Stimulated activated naive CD8-positive, alpha-beta T cell treated with anti-CD3 and anti-CD28 coated beads, Interleukin-15, Interleukin-2, amounts not matched to agents 100 ng/mL and 50 ng/mL, for 24 hours (primary cell): Measurements from ENCODE around the gene ABHD17C.
"Not testable (repeated sequence)": the region's sequence is repeated elsewhere in the genome, so short reads cannot be mapped to it uniquely, and the experiment has no call there.

ENCODE experiments used
- H3K27ac Mint-ChIP-seq: one replicate; pipeline ENCODE4 v1.8.0; 2021; ENCODE audit warnings: mild to moderate bottlenecking, mixed read lengths
- H3K27me3 Mint-ChIP-seq: one replicate; pipeline ENCODE4 v1.8.0; 2021; ENCODE audit warnings: mixed read lengths
- H3K36me3 Mint-ChIP-seq: one replicate; pipeline ENCODE4 v1.8.0; 2021; ENCODE audit warnings: low read depth, mixed read lengths
- H3K4me1 Mint-ChIP-seq: one replicate; pipeline ENCODE4 v1.8.0; 2021; ENCODE audit warnings: low read depth, mixed read lengths
- H3K4me3 Mint-ChIP-seq: one replicate; pipeline ENCODE4 v1.8.0; 2021; ENCODE audit warnings: mild to moderate bottlenecking, mixed read lengths
- H3K9me3 Mint-ChIP-seq: one replicate; pipeline ENCODE4 v1.8.0; 2021; ENCODE audit warnings: mixed read lengths

The ABHD17C gene

GRCh38 chr15:80695099-80695910 lies at the start of gene ABHD17C:
TSS of gene ABHD17C (plus strand) at chr15:80695310. CDS start at chr15:80695430, 120 bp downstream.
- Mint-ChIP-seq H3K27ac (peak within 1 kb of the TSS; percentile 85), H3K4me1 (peaks cover 27% of the 10 kb centered on the region), H3K36me3 (no peaks in the 10 kb centered on the region), H3K27me3 (peaks cover 31% of the 10 kb centered on the region), H3K4me3 (peak within 1 kb of the TSS; percentile 87), H3K9me3 (no peaks in the 10 kb centered on the region)

DNA sequence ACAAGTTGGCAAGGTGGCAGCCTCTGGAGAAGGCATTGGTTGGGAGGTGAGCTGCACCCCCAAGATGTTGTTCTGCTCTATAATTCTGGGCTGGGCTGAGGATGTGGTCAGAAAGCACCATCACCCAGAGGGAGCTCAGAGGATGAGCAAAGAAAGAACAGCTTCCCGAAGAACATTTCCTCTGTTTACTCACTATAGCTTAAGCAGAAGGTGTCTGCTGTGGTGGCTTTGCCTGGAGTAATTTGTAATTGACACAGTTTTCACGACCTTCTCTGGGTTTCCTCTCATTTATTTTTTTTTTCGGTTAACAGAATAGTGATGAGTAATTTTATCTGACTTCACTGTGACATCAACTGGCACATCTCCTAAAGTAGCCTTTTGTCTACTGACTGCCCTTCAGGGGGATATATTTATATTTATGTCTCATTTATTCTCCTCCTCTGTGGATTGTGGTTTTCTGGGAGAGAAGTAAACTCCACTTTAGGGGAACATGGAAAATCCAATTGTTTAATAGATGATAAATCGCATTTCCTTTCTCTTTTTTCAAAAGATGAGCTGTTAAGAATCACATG lies 49.5 kb upstream of the ABHD17C start:
- Mint-ChIP-seq H3K4me1 (no peaks in the 10 kb centered on the region), H3K27me3 (no peaks in the 10 kb centered on the region), H3K36me3 (no peaks in the 10 kb centered on the region), H3K27ac (no peak overlapping the region), H3K9me3 (peaks cover 6% of the 10 kb centered on the region), H3K4me3 (no peak overlapping the region)

GRCh38 chr15:80647424-80647823 lies 47.7 kb upstream of the ABHD17C start:
- H3K4me1 Mint-ChIP-seq, H3K27ac Mint-ChIP-seq, H3K36me3 Mint-ChIP-seq, H3K4me3 Mint-ChIP-seq, H3K9me3 Mint-ChIP-seq, H3K27me3 Mint-ChIP-seq: not testable (repeated sequence)

GRCh38 chr15:80654299-80654698 lies 40.8 kb upstream of the ABHD17C start:
- no peaks in the 10 kb centered on the region for H3K4me1 Mint-ChIP-seq
- H3K27ac Mint-ChIP-seq, result no peak overlapping the region
- peaks cover 13% of the 10 kb centered on the region for H3K27me3 Mint-ChIP-seq
- H3K4me3 Mint-ChIP-seq, result no peak overlapping the region
- H3K36me3 Mint-ChIP-seq, result no peaks in the 10 kb centered on the region
- H3K9me3 Mint-ChIP-seq, result peaks cover 16% of the 10 kb centered on the region

DNA sequence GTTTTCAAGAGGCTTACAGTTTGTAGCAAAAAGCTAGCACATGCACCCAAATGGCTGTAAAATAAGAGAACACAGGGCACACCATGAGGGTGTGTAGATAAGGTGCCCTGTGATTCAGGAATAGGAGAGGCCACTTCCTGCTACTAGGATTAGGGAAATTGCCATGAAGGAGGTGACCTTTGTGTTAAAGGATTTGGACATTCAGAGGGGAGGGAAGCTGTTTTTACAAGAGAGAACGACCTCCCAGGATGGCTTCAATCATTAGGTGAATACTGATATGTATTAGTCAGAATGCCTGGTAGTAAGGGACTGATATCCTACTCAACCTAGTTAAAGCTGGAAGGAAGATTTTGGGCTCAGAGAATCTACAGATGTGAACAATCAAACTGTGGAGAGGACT lies 35.7 kb upstream of the ABHD17C start:
- Mint-ChIP-seq H3K36me3 (no peaks in the 10 kb centered on the region), H3K4me1 (no peaks in the 10 kb centered on the region), H3K27me3 (peaks cover 20% of the 10 kb centered on the region), H3K9me3 (peaks cover 8% of the 10 kb centered on the region), H3K4me3 (no peak overlapping the region), H3K27ac (no peak overlapping the region)

DNA sequence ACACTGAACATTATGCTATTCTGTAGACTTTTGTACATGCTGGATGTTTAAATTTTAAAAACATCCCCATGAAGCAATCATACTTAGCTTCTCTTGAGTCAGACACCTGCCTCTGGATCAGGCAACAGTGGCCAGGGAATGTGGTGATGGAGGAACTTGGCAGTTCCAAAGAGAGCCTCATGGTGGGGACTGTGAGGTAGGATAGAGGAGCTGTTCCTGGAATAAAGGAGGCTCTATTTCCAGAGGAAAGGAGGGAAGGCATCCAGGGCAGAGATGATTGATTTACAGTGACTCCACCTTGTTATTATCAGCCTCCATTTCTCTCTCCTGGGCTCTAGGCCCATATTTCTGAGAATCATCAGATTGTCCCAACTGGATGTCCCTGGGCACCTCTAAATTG lies 35.0 kb upstream of the ABHD17C start:
- Mint-ChIP-seq H3K27ac (no peak overlapping the region), H3K27me3 (peaks cover 17% of the 10 kb centered on the region), H3K9me3 (peaks cover 8% of the 10 kb centered on the region), H3K4me3 (no peak overlapping the region), H3K4me1 (no peaks in the 10 kb centered on the region), H3K36me3 (no peaks in the 10 kb centered on the region)

- H3K9me3 Mint-ChIP-seq, result peaks cover under 1% of the 10 kb centered on the region
- H3K27me3 Mint-ChIP-seq, result peaks cover 20% of the 10 kb centered on the region
- no peaks in the 10 kb centered on the region for H3K4me1 Mint-ChIP-seq
- H3K27ac Mint-ChIP-seq, result no peak overlapping the region
- H3K4me3 Mint-ChIP-seq, result no peak overlapping the region
- no peaks in the 10 kb centered on the region for H3K36me3 Mint-ChIP-seq
Observed at GRCh38 chr15:80662129-80662528, 33.0 kb upstream of the ABHD17C start.

DNA sequence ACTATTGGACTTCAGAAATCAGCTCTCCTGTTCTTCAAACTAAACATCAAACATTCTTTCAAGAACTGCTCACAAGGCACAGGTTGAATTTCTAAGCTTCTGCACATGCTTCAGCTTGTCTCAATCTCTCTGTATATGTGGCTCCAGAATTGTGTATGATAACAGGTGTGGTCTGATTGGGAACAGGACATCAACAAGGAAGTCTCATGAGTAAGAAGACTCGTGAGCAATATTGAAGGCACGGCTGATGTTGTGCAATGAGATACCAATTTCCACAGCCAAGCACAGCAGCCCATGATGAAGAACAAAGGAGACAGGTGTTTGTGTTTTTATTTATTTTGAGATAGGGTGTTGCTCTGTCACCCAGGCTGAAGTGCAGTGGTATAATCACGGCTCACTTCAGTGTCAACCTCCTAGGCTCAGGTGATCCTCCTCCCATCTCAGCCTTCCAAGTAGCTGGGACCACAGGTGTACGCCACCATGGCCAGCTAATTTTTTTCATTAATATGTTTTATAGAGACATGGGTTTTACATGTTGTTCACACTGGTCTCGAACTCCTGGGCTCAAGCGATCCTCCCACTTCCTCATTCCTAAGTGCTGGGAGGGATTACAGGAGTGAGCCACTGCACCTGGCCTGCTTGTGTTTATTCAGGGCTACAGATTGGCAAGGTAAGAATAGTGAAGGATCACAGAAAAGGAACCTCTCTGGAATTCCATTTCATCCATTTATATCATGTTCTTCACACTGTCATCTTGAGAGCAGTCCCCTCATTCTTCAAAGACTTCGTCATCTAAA lies 32.2 kb upstream of the ABHD17C start:
- Mint-ChIP-seq H3K4me1 (no peaks in the 10 kb centered on the region), H3K27ac (no peak overlapping the region), H3K27me3 (peaks cover 20% of the 10 kb centered on the region), H3K9me3 (no peaks in the 10 kb centered on the region), H3K36me3 (no peaks in the 10 kb centered on the region), H3K4me3 (no peak overlapping the region)

DNA sequence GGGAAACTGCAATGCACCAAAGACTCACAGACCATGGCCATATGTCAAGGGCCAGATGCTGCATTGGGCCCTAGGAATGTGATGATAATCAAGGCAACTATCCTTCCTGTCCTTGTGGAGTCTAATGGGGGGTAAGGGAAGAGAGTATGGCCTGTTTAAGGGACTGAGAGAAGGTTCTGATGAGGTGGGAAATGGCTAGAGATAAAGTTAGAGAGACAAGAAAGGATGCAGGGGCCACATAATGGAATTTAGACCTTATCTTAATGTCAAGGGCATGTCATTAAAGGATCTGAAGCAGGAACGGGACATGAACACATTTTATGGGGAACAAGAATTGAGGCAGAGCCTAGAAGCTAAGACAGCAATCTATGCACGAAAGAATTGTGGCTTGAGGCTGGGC lies 30.0 kb upstream of the ABHD17C start:
- Mint-ChIP-seq H3K36me3 (no peaks in the 10 kb centered on the region), H3K4me1 (no peaks in the 10 kb centered on the region), H3K27ac (no peak overlapping the region), H3K9me3 (no peaks in the 10 kb centered on the region), H3K4me3 (no peak overlapping the region), H3K27me3 (peaks cover 25% of the 10 kb centered on the region)

DNA sequence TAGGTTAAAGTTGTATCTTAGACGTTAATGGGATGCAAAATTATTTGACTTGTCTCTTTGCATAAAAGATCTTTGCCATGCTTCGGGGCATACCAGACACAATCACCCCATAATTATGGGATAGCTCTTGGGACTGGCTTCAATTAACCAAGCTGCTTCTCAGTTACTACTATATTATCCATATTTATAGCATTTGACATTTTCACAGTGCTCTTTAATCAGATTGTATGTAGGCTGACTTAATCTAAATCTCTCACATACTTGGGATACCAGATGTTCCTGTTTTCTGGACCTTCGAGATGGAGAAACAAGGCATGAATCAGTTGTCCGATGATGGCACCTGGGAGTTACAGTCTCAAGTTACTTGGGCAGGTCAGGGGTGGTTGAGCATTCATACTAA lies 27.2 kb upstream of the ABHD17C start:
- no peaks in the 10 kb centered on the region for H3K9me3 Mint-ChIP-seq
- no peaks in the 10 kb centered on the region for H3K36me3 Mint-ChIP-seq
- no peak overlapping the region for H3K4me3 Mint-ChIP-seq

DNA sequence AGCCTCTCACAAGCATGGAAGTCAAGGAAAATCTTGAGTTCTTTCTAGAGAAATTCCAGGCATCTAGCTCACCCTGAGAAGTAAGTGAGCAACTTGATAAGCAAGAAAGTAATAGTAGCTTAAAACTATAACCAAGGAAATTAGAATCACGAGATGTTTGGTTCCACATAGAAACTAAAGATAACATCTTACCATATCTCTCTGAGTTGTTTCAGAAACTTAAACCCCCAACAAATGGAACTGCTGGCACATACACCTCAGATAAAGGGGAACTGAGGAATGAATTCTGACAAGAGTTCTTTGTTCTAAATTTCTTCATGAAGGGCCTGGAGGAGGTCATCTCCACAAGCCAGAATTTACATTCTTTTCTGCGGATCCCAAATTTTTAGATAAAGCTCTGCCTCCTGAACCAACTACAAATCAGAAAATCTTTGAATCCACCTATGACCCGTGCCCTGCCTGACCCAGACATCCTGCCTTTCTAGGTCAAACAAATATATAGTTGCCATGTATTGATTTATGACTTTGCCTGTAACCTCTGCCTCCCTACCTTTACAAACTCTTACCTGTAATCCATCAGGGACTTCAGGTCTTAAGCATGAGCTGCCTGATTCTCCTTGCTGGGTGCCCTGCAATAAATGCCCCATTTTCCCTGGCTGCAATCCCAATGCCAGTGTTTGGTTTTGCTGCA lies 26.4 kb upstream of the ABHD17C start:
- no peak overlapping the region for H3K27ac Mint-ChIP-seq

More for the DNA sequence above, 27.2 kb upstream of the ABHD17C start:
- Mint-ChIP-seq H3K27me3 (peaks cover 25% of the 10 kb centered on the region), H3K27ac (no peak overlapping the region), H3K4me1 (no peaks in the 10 kb centered on the region)

GRCh38 chr15:80669663-80670273 lies 25.3 kb upstream of the ABHD17C start:
- H3K36me3 Mint-ChIP-seq, result no peaks in the 10 kb centered on the region
- H3K9me3 Mint-ChIP-seq, result no peaks in the 10 kb centered on the region
- no peak overlapping the region for H3K4me3 Mint-ChIP-seq
- H3K27ac Mint-ChIP-seq, result no peak overlapping the region
- peaks cover 3% of the 10 kb centered on the region for H3K4me1 Mint-ChIP-seq
- peaks cover 22% of the 10 kb centered on the region for H3K27me3 Mint-ChIP-seq

More for the DNA sequence above, 26.4 kb upstream of the ABHD17C start:
- Mint-ChIP-seq H3K9me3 (no peaks in the 10 kb centered on the region), H3K27me3 (peaks cover 21% of the 10 kb centered on the region), H3K36me3 (no peaks in the 10 kb centered on the region), H3K4me3 (no peak overlapping the region), H3K4me1 (no peaks in the 10 kb centered on the region)

DNA sequence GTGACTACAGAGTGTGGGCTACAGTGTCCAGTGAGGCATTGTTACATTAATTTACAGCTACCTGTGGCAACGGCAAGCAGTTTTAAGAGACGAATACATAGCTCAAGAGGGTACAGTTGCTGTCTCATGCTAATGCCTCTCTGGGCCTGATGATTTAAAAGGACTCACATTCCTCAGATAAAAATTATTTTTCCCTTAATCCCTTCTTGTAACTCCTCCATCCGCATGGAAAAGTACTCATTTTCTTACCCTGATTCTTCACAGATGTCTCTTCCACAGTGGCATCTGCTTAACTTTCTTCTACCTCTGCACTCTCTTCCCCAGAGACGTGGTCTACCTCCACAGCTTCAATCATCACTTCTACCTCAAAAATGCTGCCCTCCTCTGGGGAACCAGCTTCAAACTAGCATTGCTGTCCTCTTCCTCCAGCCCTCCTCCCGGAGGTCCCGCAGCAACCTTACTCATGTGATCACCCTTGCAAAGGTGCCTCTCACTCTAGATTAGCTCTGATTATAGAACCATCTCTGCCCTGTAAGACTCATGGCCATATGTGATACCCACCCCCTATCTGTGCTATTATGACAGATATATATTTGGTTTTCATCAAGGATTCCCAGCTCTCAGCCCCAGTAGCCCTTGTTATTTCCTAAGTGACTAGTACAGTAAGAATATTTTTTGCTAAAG lies 21.4 kb upstream of the ABHD17C start:
- Mint-ChIP-seq H3K27ac (no peak overlapping the region), H3K4me1 (peaks cover 3% of the 10 kb centered on the region), H3K4me3 (no peak overlapping the region), H3K9me3 (no peaks in the 10 kb centered on the region), H3K36me3 (no peaks in the 10 kb centered on the region), H3K27me3 (peaks cover 35% of the 10 kb centered on the region)

DNA sequence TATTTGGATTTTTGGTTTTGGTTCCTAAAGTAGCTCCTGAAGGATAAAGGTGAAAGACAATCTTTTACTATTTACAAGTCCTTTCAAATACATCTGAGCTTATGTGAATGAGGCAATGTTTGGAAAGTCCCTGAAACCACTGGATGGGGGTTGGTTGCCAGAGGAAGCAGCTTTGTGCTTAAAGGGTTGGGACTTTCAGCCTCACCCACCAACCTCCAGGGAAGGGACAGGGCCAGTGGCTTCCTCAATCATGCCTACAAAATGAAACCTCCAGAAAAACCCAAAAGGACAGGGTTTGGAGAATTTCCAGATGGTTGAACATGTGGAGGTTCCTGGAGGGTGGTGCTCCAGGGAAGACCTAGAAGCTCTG lies 20.9 kb upstream of the ABHD17C start:
- Mint-ChIP-seq H3K4me3 (no peak overlapping the region), H3K27ac (no peak overlapping the region), H3K9me3 (no peaks in the 10 kb centered on the region), H3K27me3 (peaks cover 35% of the 10 kb centered on the region), H3K36me3 (no peaks in the 10 kb centered on the region), H3K4me1 (peaks cover 3% of the 10 kb centered on the region)
